A549 treated with AZD9567 at 1 μM for 4 hours (cell line): ENCODE results near the gene TAB3. TPM values are rescaled to one million over a fixed set of nuclear protein-coding genes. Genes with fewer than 3 reads are reported as not detected.

ENCODE experiments used
- total RNA-seq: library from RNA; stranded (reverse); fragments of 200-300 nt; extraction: Qiagen RNA extraction; gene quantifications from 5 replicates; pipeline ENCODE4 v1.2.3, GENCODE V29; 2022; ENCODE audit not compliant: insufficient read depth

The TAB3 gene
- total RNA-seq = 6.0 to 11.2 TPM (median 10.1 TPM) in 5 replicates

DNA sequence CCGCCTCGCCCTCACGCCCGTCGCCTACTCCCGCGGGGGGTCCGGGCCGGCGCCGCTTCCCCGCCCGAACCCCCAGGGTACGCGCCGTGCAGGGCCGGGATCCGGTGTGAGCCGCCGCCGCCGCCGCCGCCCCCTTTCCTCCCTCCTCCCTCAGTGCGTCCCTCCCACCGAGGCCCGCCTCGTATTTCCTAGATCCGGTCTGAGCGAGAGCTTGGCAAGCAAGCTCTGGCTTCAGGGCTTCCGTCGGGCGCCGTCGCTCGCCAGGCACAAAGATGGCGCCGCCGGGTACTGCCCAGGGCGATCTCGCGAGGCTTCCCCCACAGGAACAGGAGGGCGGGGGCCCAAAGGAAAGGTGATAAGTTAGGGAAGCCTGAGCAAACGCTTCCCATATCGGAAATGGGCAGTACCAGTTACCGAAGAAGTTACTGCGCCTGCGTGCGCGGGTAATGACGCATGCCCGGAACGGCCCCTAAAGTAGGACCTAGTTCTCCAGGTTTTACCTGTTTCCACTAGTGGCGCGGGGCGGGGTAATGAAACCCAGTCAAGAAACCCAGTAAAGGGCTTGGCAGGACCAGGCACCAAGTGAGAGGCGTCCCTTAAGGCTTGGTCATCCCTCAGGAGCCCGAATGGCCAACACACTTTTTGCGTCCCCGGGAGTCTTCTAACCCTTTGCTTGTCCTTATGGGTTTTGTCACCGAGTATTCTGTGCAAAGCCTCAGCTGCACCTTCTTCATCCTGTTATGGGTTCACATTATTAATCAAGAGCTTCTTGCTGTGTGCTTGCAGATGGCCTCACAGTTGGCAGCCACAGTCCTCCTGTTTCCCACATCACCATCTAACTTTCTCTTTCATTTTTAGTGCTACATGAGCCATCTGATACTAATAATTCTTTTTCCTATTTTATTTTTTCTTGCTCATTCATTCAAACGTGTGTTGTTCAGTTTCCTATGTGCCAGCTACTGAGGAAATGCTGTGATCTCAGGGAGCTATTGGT, at the start of gene TAB3:
Gene TAB3 (minus strand): TSS at position 108 of the 994 bp plus-strand sequence. CDS start 29,666 bp downstream, outside the sequence.

Other genes with a start within 250 kb of the TAB3 start
- gene GK, start 235.8 kb downstream of the TAB3 start, total RNA-seq = 1.7 to 3.2 TPM (median 2.1 TPM) in 5 replicates
- not detected in 5 replicates for gene FTHL17, start 182.8 kb upstream of the TAB3 start, total RNA-seq